Activated CD4-positive, alpha-beta T cell treated with anti-CD3 and anti-CD28 coated beads for 36 hours (primary cell): ENCODE measurements around the gene PDE10A. TPM values are rescaled to one million over a fixed set of nuclear protein-coding genes. Genes with fewer than 3 reads are reported as not detected.

Source experiments
- ATAC-seq: fragments of 200-7000 bp; cut with Tn5 transposase; one replicate; pipeline ENCODE4 v1.10.0; 2021; ENCODE audit warnings: mild to moderate bottlenecking, moderate library complexity
- CTCF ChIA-PET: fragments of 350-600 bp; sonication (Branson Sonifier 250); formaldehyde crosslinking; loops from one replicate; lab custom pipeline; 2021; ENCODE audit warnings: antibody characterized with exemption; lab: Charles Lee
- POLR2A ChIA-PET: fragments of 350-600 bp; sonication (Branson Sonifier 250); formaldehyde crosslinking; loops from one replicate; lab custom pipeline; 2021; ENCODE audit warnings: antibody characterized with exemption, inconsistent platforms; lab: Charles Lee
- DNase-seq: peaks from one replicate; pipeline ENCODE4 v3.0.0-alpha.2; 2020
- H3K27ac Mint-ChIP-seq: one replicate; pipeline ENCODE4 v1.8.0; 2021; ENCODE audit warnings: mixed read lengths
- H3K27me3 Mint-ChIP-seq: one replicate; pipeline ENCODE4 v1.8.0; 2021; ENCODE audit warnings: mixed read lengths
- H3K36me3 Mint-ChIP-seq: one replicate; pipeline ENCODE4 v1.8.0; 2021; ENCODE audit warnings: low read depth, mixed read lengths
- H3K4me1 Mint-ChIP-seq: one replicate; pipeline ENCODE4 v1.8.0; 2021; ENCODE audit warnings: mixed read lengths
- H3K4me3 Mint-ChIP-seq: one replicate; pipeline ENCODE4 v1.8.0; 2021; ENCODE audit warnings: mild to moderate bottlenecking, moderate library complexity, mixed read lengths
- H3K9me3 Mint-ChIP-seq: one replicate; pipeline ENCODE4 v1.8.0; 2021; ENCODE audit warnings: low read depth, mixed read lengths
- intact Hi-C, 2 experiments: fragments of 100-400 bp; cut with DNase I in 1 of 2; cut with micrococcal nuclease in 1 of 2; formaldehyde crosslinking; loops; one replicate each; pipeline versions ENCODE4 v1.14.2 to v1.15.1; 2022 to 2024; cut with DNase I, micrococcal nuclease
- total RNA-seq, 2 experiments: library from RNA; stranded (reverse); gene quantifications; one replicate each; pipeline ENCODE4 v1.2.3, GENCODE V29; 2021

Gene PDE10A
- total RNA-seq, 2 experiments from 2014 or later, result not detected

DNA sequence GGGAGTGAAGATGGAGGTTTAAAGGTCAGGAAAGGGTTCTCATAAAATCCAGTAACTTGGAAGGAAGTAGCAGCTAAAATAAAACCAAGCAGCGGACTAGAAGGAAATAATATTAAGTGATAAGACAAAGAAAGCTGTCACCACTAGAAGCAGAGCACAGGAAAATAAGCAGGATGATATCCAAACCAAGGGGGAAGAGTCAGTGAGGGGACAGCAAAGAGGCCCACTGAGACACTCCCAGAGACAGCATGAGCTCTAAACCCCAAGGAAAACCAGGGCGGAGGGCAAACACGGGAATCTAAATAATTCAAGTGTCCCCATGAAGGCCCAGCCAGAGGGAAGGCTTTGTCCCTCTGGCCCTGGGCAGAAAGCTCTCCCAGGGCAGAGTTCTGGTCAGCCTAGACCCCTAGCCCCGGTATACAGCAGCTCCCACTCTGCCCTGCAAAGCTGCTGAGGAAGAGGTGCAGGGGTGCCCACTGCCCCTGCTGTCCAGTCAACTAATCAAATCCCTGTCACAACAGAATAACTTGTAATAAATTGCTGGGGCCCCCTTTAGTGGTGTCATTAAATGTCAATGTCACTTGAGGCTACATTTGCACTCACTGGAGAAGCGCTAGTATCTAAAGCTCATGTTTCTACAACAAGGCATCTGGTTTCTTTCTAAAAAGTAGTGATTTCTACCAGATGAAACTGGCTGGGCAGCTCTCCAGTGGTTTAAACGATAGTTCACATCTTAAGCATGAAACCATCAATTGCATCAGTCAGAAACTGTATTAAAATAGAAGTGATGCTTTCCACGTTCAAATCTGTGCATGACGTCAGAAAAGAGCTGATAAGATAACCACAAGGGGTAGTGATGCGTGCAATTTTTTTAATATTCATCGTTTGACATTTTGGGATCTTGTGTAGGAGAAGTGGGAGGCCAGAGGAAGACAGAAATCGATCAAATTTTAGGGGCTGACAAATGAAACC is 13.6 kb downstream of the PDE10A start:
- H3K4me3 Mint-ChIP-seq, result no peak overlapping the region
- no peak overlapping the region for H3K27ac Mint-ChIP-seq
- POLR2A ChIA-PET, result no interaction called here
- H3K27me3 Mint-ChIP-seq, result no peaks in the 10 kb centered on the region
- CTCF ChIA-PET, result no interaction called here
- intact Hi-C loops, result no loop called here
- no peak for DNase-seq
- no peak for ATAC-seq
- H3K9me3 Mint-ChIP-seq, result no peaks in the 10 kb centered on the region
- H3K4me1 Mint-ChIP-seq, result no peaks in the 10 kb centered on the region
- no peaks in the 10 kb centered on the region for H3K36me3 Mint-ChIP-seq

DNA sequence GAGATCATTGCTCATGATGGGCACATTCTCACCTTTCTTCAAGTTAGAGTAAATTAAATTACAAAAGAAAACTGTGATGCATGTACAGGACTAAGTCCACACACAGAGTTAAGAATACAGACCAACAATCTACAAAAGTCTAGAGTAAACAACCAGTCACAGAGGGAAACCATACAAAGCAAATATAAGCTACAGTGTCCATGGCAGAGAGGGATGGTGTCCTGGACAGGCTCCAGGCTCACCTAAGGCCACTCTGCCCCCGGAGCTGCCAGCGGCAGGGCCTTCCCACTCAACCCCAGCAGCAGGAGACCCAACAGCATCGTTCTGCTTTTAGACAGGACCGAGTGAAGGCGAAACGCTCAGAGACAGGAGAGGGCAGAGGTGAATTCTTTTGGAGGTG is 16.0 kb downstream of the PDE10A start:
- no peak overlapping the region for H3K27ac Mint-ChIP-seq
- DNase-seq, result no peak
- H3K36me3 Mint-ChIP-seq, result no peaks in the 10 kb centered on the region
- H3K9me3 Mint-ChIP-seq, result no peaks in the 10 kb centered on the region
- no peak overlapping the region for H3K4me3 Mint-ChIP-seq
- no peaks in the 10 kb centered on the region for H3K4me1 Mint-ChIP-seq
- ATAC-seq, result no peak
- ChIA-PET CTCF (no interaction called here), POLR2A (no interaction called here)
- intact Hi-C loops, result no loop called here
- peaks cover 4% of the 10 kb centered on the region for H3K27me3 Mint-ChIP-seq

DNA sequence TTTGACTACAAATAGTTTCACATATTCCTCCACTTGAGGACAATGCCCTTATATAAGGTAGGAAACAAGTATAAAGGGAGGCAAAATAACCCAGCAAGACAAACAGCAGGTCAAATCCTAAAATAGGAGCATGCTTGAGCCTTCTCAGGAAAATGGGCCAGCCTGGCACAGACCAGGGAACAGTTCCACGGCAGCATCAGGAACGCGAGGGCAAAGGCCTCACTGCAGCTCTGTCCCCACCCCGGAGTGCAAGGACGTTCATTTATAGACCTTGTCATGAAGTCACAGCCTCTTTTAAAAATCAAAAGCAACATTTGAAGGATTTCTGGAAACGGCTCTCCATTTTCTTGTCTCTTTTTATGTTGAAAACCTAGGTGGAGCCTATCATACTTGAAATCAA is 17.1 kb downstream of the PDE10A start:
- intact Hi-C loops, result no loop called here
- POLR2A ChIA-PET, result no interaction called here
- no peaks in the 10 kb centered on the region for H3K36me3 Mint-ChIP-seq
- no peaks in the 10 kb centered on the region for H3K9me3 Mint-ChIP-seq
- H3K27me3 Mint-ChIP-seq, result peaks cover 4% of the 10 kb centered on the region
- ATAC-seq, result no peak
- no peak for DNase-seq
- H3K4me3 Mint-ChIP-seq, result no peak overlapping the region
- CTCF ChIA-PET, result no interaction called here
- no peak overlapping the region for H3K27ac Mint-ChIP-seq
- H3K4me1 Mint-ChIP-seq, result no peaks in the 10 kb centered on the region

DNA sequence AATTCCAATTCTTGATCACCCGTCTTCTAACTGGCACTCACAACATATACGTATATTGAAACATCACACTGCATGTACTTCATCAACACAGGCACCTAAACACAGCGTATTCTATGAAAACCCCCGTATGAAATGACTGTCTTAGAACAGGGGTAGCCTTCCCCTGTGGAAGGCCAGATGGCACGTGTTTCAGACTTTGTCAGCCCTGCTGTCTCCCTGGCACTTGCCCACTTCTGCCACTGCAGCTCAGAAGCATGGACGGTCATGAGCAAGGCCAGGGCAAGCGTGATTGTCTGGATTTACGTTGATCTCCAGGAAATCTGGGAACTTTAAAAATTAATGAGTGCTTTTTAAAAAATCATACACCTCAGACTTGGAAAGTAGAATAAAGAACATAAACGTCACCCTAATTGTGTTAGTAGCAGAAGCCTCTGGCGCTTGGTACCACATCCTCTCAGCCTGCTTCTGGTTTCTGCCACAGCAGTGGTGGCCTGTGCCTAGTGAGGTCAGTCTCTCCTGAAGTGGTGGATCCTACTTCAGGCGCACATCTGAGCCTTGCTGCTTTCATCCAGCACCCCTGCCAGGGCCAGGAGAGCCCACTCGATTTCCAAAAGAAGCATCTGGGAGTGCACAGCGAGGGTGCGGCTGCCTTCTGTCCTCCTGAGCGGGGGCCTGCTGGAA is 18.3 kb downstream of the PDE10A start:
- H3K4me3 Mint-ChIP-seq, result no peak overlapping the region
- intact Hi-C loops, result no loop called here
- H3K27ac Mint-ChIP-seq, result no peak overlapping the region
- no peaks in the 10 kb centered on the region for H3K4me1 Mint-ChIP-seq
- ATAC-seq, result no peak
- no peaks in the 10 kb centered on the region for H3K9me3 Mint-ChIP-seq
- no peaks in the 10 kb centered on the region for H3K36me3 Mint-ChIP-seq
- CTCF ChIA-PET, result no interaction called here
- no peak for DNase-seq
- POLR2A ChIA-PET, result no interaction called here
- peaks cover 4% of the 10 kb centered on the region for H3K27me3 Mint-ChIP-seq

DNA sequence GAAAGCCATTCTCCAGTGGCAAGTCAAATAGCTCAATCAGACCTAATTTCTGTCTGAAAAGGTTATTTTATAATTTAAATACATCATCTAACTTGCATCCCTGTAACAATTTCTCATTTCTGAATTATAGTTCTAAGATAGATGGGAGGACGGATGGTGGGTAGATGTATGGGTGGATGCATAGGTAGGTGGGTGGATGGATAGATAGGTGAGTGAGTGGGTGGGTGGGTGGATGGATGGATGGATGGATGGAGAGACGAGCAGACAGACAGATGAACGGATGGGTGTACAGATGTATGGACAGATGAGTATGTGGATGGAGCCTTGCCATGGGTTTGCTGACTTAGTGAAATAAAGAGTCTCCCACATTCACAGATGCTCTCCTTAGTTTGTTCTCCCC is 20.0 kb downstream of the PDE10A start:
- Mint-ChIP-seq H3K9me3 (no peaks in the 10 kb centered on the region), H3K4me3 (no peak overlapping the region), H3K36me3 (no peaks in the 10 kb centered on the region), H3K27me3 (peaks cover 4% of the 10 kb centered on the region), H3K4me1 (no peaks in the 10 kb centered on the region), H3K27ac (no peak overlapping the region)
- ATAC-seq, result no peak
- intact Hi-C loops, result no loop called here
- ChIA-PET CTCF (no interaction called here), POLR2A (no interaction called here)
- DNase-seq, result no peak

DNA sequence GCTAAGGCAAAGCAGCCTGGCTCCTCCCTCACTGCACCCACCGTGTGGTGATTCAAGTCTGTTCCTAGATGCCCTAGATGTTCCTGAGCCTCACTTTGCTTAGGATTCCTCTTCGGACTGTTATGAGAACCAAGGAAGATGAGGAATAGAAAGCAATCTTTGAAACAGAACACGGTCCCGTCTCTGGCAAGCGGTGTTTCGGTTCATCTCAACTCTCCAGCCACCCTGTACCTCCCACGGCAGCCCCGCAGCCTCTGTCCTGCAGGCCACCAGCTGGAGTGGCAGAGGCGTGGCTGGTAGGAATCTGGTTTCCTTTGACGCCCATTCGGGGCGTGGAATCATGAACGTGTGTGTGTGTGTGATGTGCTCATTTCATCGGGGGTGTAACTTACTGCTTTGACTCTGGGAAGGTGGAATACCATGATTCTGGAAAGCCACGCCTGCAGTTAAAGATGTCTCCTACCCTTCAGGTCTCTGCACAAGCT is 21.3 kb downstream of the PDE10A start:
- Mint-ChIP-seq H3K4me1 (no peaks in the 10 kb centered on the region), H3K36me3 (no peaks in the 10 kb centered on the region), H3K4me3 (no peak overlapping the region), H3K27me3 (peaks cover 4% of the 10 kb centered on the region), H3K9me3 (no peaks in the 10 kb centered on the region), H3K27ac (no peak overlapping the region)
- no peak for ATAC-seq
- POLR2A ChIA-PET, result no interaction called here
- CTCF ChIA-PET, result no interaction called here
- intact Hi-C loops, result no loop called here
- DNase-seq, result no peak

DNA sequence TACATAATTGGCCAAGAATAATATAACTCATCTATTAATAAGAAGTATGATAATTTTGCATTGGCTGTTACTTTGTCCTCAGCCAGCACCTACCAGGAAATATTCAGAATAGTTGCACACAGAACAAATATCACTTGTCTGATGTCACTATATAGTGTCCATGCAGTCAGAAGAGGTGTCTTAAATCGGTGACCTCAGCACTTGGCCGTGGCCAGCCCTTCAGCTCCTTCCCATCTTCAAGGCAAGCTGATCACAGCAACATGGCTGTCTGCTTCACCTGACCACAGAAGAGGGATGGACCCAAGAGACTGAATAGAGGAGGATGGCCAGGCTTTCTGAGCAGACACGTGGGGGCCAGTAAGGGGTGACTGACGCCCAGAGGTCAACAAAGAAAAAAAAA is 22.2 kb downstream of the PDE10A start:
- no peak for DNase-seq
- H3K9me3 Mint-ChIP-seq, result no peaks in the 10 kb centered on the region
- CTCF ChIA-PET, result no interaction called here

DNA sequence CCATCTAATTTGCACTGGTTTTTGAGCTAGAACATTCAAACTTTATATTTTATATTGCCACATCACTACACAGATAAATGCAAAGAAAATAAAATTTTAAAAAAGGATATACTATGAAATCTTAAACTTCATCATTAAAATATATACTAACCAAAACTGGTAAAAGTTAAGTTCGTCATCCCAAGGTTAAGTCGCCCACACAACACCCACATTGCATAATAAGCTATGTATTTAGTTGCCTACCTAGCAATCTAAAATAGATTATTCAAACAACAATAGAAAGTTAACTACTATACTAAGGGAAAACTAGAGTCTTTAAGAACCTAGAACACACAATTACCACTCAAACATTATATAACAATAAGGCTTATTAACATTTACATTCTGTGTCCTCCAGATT is 24.5 kb downstream of the PDE10A start:
- no peak for ATAC-seq
- ChIA-PET POLR2A (no interaction called here), CTCF (no interaction called here)
- Mint-ChIP-seq H3K9me3 (no peaks in the 10 kb centered on the region), H3K4me3 (no peak overlapping the region), H3K4me1 (no peaks in the 10 kb centered on the region), H3K36me3 (no peaks in the 10 kb centered on the region), H3K27ac (no peak overlapping the region), H3K27me3 (peaks cover 14% of the 10 kb centered on the region)
- intact Hi-C loops, result no loop called here
- no peak for DNase-seq

More for the DNA sequence above, 22.2 kb downstream of the PDE10A start:
- intact Hi-C loops, result no loop called here
- no peak for ATAC-seq
- Mint-ChIP-seq H3K36me3 (no peaks in the 10 kb centered on the region), H3K27me3 (peaks cover 4% of the 10 kb centered on the region), H3K4me3 (no peak overlapping the region), H3K27ac (no peak overlapping the region), H3K4me1 (no peaks in the 10 kb centered on the region)
- POLR2A ChIA-PET, result no interaction called here

DNA sequence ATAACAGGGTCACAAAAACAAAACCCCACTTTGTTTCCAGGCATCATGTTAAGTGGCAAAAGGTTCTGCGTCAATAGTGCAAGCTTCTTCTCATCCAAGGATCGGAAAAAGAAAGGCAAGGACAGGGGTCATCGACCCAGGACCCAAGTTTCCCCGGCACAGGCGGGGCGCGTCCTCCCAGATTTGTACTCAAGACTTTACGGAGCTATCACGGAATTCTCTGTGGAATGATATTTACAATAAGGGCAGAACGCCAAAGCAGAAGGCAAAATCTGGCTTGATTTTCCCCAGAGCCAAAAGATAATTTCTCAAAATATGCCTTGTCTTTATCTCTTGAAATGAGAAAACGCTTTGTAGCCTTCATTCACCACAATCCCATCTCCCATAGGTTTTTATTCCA is 25.5 kb downstream of the PDE10A start:
- Mint-ChIP-seq H3K9me3 (no peaks in the 10 kb centered on the region), H3K27me3 (peaks cover 12% of the 10 kb centered on the region), H3K27ac (no peak overlapping the region), H3K4me3 (no peak overlapping the region), H3K4me1 (no peaks in the 10 kb centered on the region), H3K36me3 (no peaks in the 10 kb centered on the region)
- ChIA-PET CTCF (no interaction called here), POLR2A (no interaction called here)
- ATAC-seq (no peak), DNase-seq (no peak)
- intact Hi-C loops, result no loop called here

DNA sequence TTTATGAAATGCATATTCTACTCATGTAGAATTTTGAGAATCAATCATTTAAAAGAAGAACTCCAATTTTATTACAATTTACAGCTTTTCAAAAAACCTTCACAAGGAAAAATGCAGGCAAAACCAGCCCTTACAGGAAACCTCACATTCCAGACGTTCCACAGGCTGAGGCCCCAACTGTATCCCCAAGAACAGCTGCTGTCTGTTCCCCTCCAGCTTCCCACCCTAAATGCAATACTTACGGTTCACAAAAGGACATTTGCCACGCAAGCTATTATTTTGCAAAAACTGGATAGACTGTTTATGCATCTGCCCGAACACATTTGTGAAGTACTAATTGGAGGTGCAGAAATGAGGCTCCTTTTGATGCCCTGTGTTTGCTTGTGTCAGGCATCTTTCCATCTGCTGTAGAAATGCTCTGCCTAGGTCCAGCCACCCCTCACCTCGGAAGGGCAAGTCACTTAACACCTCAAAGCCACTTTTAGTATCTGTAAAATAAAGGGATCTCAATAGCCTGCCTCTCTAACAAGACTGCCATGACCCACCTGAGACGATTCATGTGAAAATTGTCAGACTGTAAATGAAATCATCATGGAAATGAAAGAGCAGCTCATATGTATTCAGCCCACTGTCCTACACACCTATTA is 26.5 kb downstream of the PDE10A start:
- no peak for ATAC-seq
- H3K36me3 Mint-ChIP-seq, result no peaks in the 10 kb centered on the region
- no peak overlapping the region for H3K4me3 Mint-ChIP-seq
- no peak for DNase-seq
- H3K4me1 Mint-ChIP-seq, result no peaks in the 10 kb centered on the region
- peaks cover 10% of the 10 kb centered on the region for H3K27me3 Mint-ChIP-seq
- no peaks in the 10 kb centered on the region for H3K9me3 Mint-ChIP-seq
- ChIA-PET POLR2A (no interaction called here), CTCF (no interaction called here)
- intact Hi-C loops, result no loop called here
- no peak overlapping the region for H3K27ac Mint-ChIP-seq

DNA sequence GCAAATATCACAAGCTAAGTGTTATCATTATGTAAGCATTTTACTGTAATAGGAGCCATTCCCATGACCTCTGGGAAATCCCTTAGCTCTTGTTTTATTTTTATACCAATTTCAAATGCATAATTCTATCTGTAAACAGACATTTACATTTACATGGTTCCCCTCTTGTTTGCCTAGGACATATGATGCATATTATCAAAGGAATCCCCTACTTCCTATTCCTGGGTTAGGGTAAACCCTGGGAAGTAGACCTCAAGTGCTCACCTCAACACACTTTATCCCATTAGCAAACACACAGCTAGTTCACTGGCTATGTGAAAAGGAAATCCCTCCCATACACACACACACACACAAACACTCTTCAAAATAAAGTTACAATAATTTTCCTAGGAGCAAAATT is 27.1 kb downstream of the PDE10A start:
- CTCF ChIA-PET, result no interaction called here
- H3K36me3 Mint-ChIP-seq, result no peaks in the 10 kb centered on the region

More for the DNA sequence above, 27.1 kb downstream of the PDE10A start:
- POLR2A ChIA-PET, result no interaction called here
- DNase-seq, result no peak
- H3K27me3 Mint-ChIP-seq, result peaks cover 10% of the 10 kb centered on the region
- intact Hi-C loops, result no loop called here
- no peak overlapping the region for H3K4me3 Mint-ChIP-seq
- H3K9me3 Mint-ChIP-seq, result no peaks in the 10 kb centered on the region
- no peak for ATAC-seq
- no peak overlapping the region for H3K27ac Mint-ChIP-seq
- H3K4me1 Mint-ChIP-seq, result no peaks in the 10 kb centered on the region
